PC-9 (cell line): ENCODE data around the gene INHA. TPM values are rescaled to one million over a fixed set of nuclear protein-coding genes. Genes with fewer than 3 reads are reported as not detected.

Experiments used
- BruUV-seq: library from RNA; stranded (reverse); fragments of 400-500 nt; replicated peaks from 2 replicates; lab custom pipeline; 2021; lab: Mats Ljungman, UMichigan
- CTCF ChIA-PET: fragments of 300-600 bp; sonication (Branson Sonifier 250); formaldehyde crosslinking; loops from one replicate; lab custom pipeline; 2022; ENCODE audit warnings: antibody characterized with exemption; lab: Charles Lee
- POLR2A ChIA-PET: fragments of 300-600 bp; sonication (Branson Sonifier 250); formaldehyde crosslinking; loops from one replicate; lab custom pipeline; 2022; ENCODE audit warnings: antibody characterized with exemption; ENCODE audit not compliant: unreplicated experiment; lab: Charles Lee
- DNase-seq, 2 experiments: peaks; one replicate each; pipeline versions ENCODE4 v3.0.0 to v3.0.0-alpha.2; 2015 to 2022; ENCODE audit warnings: mixed read lengths in 1 of 2
- H2AFZ ChIP-seq: fragments of 200-600 bp; sonication (generic); 2 replicates; pipeline ENCODE4 v1.8.1; 2017; ENCODE audit warnings: antibody characterized with exemption
- H3F3A ChIP-seq: fragments of 200-600 bp; sonication (generic); 2 replicates; pipeline ENCODE4 v1.8.1; 2017; ENCODE audit warnings: antibody characterized with exemption, mild to moderate bottlenecking, low read depth; ENCODE audit not compliant: insufficient read depth
- H3K27ac ChIP-seq: fragments of 200-600 bp; sonication (generic); 2 replicates; pipeline ENCODE4 v1.6.1; 2016; ENCODE audit warnings: mixed run types
- H3K27me3 ChIP-seq: fragments of 200-600 bp; sonication (generic); 2 replicates; pipeline ENCODE4 v1.6.1; 2016; ENCODE audit warnings: low read depth, mixed run types; ENCODE audit not compliant: insufficient read depth
- H3K36me3 ChIP-seq: fragments of 200-600 bp; sonication (generic); 2 replicates; pipeline ENCODE4 v1.6.1; 2016; ENCODE audit warnings: low read depth, mixed run types
- H3K4me1 ChIP-seq: fragments of 200-600 bp; sonication (generic); replicated peaks from 2 replicates; pipeline ENCODE4 v1.6.1; 2016; ENCODE audit warnings: mixed run types; ENCODE audit not compliant: insufficient read depth
- H3K4me2 ChIP-seq: fragments of 200-600 bp; sonication (generic); 2 replicates; pipeline ENCODE4 v1.6.1; 2017; ENCODE audit warnings: mixed run types
- H3K4me3 ChIP-seq: fragments of 200-600 bp; sonication (generic); 2 replicates; pipeline ENCODE4 v1.6.1; 2016; ENCODE audit warnings: mixed run types
- H3K79me2 ChIP-seq: fragments of 200-600 bp; sonication (generic); 2 replicates; pipeline ENCODE4 v1.6.1; 2017; ENCODE audit warnings: low read depth, mixed run types
- H3K9me2 ChIP-seq: fragments of 200-600 bp; sonication (generic); 2 replicates; pipeline ENCODE4 v1.8.1; 2017; ENCODE audit warnings: mild to moderate bottlenecking; ENCODE audit not compliant: insufficient read depth
- H3K9me3 ChIP-seq: fragments of 200-600 bp; sonication (generic); 2 replicates; pipeline ENCODE4 v1.8.1; 2016; ENCODE audit warnings: low read depth; ENCODE audit not compliant: insufficient read depth
- H4K20me1 ChIP-seq: fragments of 200-600 bp; sonication (generic); 2 replicates; pipeline ENCODE4 v1.8.1; 2017; ENCODE audit not compliant: insufficient read depth
- EZH2 ChIP-seq: fragments of 200-600 bp; sonication (generic); IDR thresholded peaks from 2 replicates; pipeline ENCODE4 v1.8.0; 2017; ENCODE audit warnings: antibody characterized with exemption, low read depth
- intact Hi-C: fragments of 100-400 bp; cut with micrococcal nuclease; formaldehyde crosslinking; loops from one replicate; pipeline ENCODE4 v1.10.0; 2022; ENCODE audit not compliant: unreplicated experiment
- total RNA-seq: library from RNA; stranded (reverse); gene quantifications from 2 replicates; pipeline ENCODE4 v1.2.3, GENCODE V29; 2021
- TF ChIP-seq, protein P1 (sequence below): fragments of 200-600 bp; sonication (generic); conservative IDR thresholded peaks from 2 replicates; pipeline ENCODE4 v1.6.1; 2017; ENCODE audit warnings: mixed run types, antibody characterized with exemption, mild to moderate bottlenecking, moderate library complexity

The INHA gene
- total RNA-seq, 1 experiment from 2014 or later, result 5.2 TPM

DNA sequence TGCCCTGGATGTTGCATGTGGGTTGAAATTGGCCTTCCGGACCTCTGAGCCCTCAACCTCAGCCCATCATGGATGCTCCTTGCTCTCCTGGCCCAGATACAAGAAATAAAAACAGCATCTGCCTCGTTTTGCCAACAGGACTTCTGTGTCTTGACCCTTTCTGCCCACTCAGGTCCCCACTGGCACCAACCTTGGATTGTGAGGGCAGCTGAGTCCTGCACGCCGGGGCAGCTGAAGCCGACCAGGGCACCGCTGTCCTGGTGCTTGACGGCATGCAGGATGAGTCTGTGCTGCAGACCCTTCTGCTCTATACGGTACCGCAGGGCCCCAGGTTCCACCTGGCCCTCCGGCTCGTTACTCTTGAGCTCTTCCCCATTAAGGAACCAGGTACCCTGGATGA, 5.5 kb upstream of the INHA start:
- no peak for DNase-seq
- Histone ChIP-seq H3K27me3 (no peaks in the 10 kb centered on the region), H4K20me1 (no peaks in the 10 kb centered on the region), H3K79me2 (peaks cover 13% of the 10 kb centered on the region), H3K9me3 (no peaks in the 10 kb centered on the region), H3K9me2 (no peaks in the 10 kb centered on the region), H3F3A (peaks cover 13% of the 10 kb centered on the region), H2AFZ (no peak overlapping the region), H3K4me2 (no peak overlapping the region), H3K4me3 (no peak overlapping the region), H3K27ac (no peak overlapping the region), H3K4me1 (peaks cover 20% of the 10 kb centered on the region), H3K36me3 (no peaks in the 10 kb centered on the region)
- BruUV-seq, result no TSS peak
- intact Hi-C loops, result no loop called here
- CTCF ChIA-PET, result interaction anchor here (0.6 kb wide), 1 partner anchor 1869 kb away, joined by 10 read pairs; no protein-coding TSS in a partner anchor
- POLR2A ChIA-PET, result no interaction called here
- no peak for TF ChIP-seq EZH2
- TF ChIP-seq, protein P1, sequence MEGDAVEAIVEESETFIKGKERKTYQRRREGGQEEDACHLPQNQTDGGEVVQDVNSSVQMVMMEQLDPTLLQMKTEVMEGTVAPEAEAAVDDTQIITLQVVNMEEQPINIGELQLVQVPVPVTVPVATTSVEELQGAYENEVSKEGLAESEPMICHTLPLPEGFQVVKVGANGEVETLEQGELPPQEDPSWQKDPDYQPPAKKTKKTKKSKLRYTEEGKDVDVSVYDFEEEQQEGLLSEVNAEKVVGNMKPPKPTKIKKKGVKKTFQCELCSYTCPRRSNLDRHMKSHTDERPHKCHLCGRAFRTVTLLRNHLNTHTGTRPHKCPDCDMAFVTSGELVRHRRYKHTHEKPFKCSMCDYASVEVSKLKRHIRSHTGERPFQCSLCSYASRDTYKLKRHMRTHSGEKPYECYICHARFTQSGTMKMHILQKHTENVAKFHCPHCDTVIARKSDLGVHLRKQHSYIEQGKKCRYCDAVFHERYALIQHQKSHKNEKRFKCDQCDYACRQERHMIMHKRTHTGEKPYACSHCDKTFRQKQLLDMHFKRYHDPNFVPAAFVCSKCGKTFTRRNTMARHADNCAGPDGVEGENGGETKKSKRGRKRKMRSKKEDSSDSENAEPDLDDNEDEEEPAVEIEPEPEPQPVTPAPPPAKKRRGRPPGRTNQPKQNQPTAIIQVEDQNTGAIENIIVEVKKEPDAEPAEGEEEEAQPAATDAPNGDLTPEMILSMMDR, result no peak

DNA sequence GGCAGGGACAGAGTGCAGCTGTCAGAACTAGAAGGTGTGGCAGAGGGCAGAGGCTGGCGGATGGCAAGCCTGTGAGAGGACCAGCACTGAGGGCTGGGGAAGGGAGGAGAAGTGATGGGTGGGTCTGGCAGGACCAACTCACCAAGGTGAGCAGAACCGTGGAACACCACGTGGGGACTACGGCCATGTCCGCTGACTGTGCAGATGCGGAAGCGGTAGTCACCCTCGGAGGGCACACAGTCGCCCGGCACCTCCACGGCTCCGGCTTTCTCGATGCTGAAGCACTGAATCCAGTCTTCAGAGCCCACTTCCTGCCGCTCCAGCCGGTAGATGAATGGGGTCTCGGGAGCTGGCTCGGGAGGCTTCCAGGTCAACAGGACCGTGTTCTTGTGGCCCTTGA, 5.0 kb upstream of the INHA start:
- peaks cover 25% of the 10 kb centered on the region for H3K4me1 ChIP-seq

DNA sequence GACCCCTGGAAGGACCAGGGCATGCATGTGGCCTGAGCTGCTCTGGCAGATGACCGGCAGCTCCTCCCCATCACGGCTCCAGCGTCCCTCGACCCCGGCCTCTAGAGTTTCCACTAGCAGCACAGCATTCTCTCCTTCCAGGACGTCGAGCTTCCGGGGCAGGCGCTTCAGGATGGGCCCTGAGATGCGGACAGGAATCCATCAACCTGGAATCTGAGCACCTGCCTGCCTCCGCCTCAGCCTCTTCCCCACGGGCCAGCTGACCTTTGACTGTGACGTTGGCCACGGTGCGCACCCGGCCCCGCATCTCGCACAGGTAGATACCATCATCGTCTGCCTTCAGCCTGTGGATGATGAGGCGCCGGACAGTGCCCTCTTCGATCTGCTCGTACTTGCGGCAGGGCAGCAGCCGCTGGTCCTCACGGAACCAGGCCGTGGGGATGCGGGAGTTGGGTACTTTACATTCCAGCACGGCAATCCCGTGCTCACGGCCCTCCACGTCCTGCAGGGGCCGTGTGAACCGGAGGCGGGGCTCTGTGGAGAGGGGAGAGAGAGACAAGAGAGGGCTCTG, 4.2 kb upstream of the INHA start:
- Histone ChIP-seq H3K4me3 (no peak overlapping the region), H4K20me1 (no peaks in the 10 kb centered on the region), H3F3A (peaks cover 13% of the 10 kb centered on the region), H3K9me2 (no peaks in the 10 kb centered on the region), H3K27ac (no peak overlapping the region), H3K36me3 (no peaks in the 10 kb centered on the region), H3K79me2 (peaks cover 13% of the 10 kb centered on the region), H3K27me3 (no peaks in the 10 kb centered on the region), H3K9me3 (no peaks in the 10 kb centered on the region), H3K4me2 (no peak overlapping the region), H3K4me1 (peaks cover 28% of the 10 kb centered on the region), H2AFZ (no peak overlapping the region)
- ChIA-PET CTCF (no interaction called here), POLR2A (no interaction called here)
- BruUV-seq, result no TSS peak
- intact Hi-C loops, result no loop called here
- no peak for DNase-seq
- TF ChIP-seq, protein P1, result no peak
- TF ChIP-seq EZH2, result no peak

More for the DNA sequence above, 5.0 kb upstream of the INHA start:
- intact Hi-C loops, result no loop called here
- no peaks in the 10 kb centered on the region for H3K36me3 ChIP-seq
- TF ChIP-seq, protein P1, result no peak
- TF ChIP-seq EZH2, result no peak
- H4K20me1 ChIP-seq, result no peaks in the 10 kb centered on the region
- no peak for DNase-seq
- no peaks in the 10 kb centered on the region for H3K27me3 ChIP-seq
- H3K4me2 ChIP-seq, result no peak overlapping the region
- no peak overlapping the region for H2AFZ ChIP-seq
- no peaks in the 10 kb centered on the region for H3K9me2 ChIP-seq
- H3K4me3 ChIP-seq, result no peak overlapping the region
- H3F3A ChIP-seq, result peaks cover 13% of the 10 kb centered on the region
- no peaks in the 10 kb centered on the region for H3K9me3 ChIP-seq
- POLR2A ChIA-PET, result no interaction called here
- H3K79me2 ChIP-seq, result peaks cover 13% of the 10 kb centered on the region
- no peak overlapping the region for H3K27ac ChIP-seq
- CTCF ChIA-PET, result no interaction called here
- BruUV-seq, result no TSS peak
